Germinal center (tissue), 1 donor: ENCODE measurements around the gene RELCH.

Source experiments
- DNase-seq: peaks from one replicate; pipeline ENCODE4 v3.0.0; 2012; ENCODE audit warnings: mixed read lengths, low spot score

Gene RELCH

GRCh38 chr18:62321201-62321600 lies 134.1 kb downstream of the RELCH start:
- no peak for DNase-seq

- DNase-seq: no peak
These were observed 136.6 kb downstream of the RELCH start for GRCh38 chr18:62323483-62324180.

- no peak for DNase-seq
These were observed 137.2 kb downstream of the RELCH start for GRCh38 chr18:62324181-62324828.

- DNase-seq: peak; percentile 85
These were observed 138.1 kb downstream of the RELCH start, which contains the start of gene TNFRSF11A for GRCh38 chr18:62324917-62325805. TSS of gene TNFRSF11A (plus strand) at chr18:62325310. CDS start at chr18:62325353, 43 bp downstream.

- DNase-seq: peak; percentile 17
These were observed 139.0 kb downstream of the RELCH start for GRCh38 chr18:62325806-62326645.

- no peak for DNase-seq
These were observed 139.7 kb downstream of the RELCH start for GRCh38 chr18:62326646-62327348.

- DNase-seq: no peak
These were observed 140.9 kb downstream of the RELCH start for GRCh38 chr18:62327977-62328376.

GRCh38 chr18:62328586-62329525 lies 141.8 kb downstream of the RELCH start:
- DNase-seq: no peak

- DNase-seq: no peak
These were observed 142.8 kb downstream of the RELCH start for GRCh38 chr18:62329691-62330454.

- no peak for DNase-seq
These were observed 143.6 kb downstream of the RELCH start for GRCh38 chr18:62330650-62331049.

GRCh38 chr18:62331581-62332356 lies 144.7 kb downstream of the RELCH start:
- no peak for DNase-seq

- no peak for DNase-seq
These were observed 145.4 kb downstream of the RELCH start for GRCh38 chr18:62332431-62332830.

GRCh38 chr18:62332964-62333695 lies 146.1 kb downstream of the RELCH start:
- no peak for DNase-seq

GRCh38 chr18:62334120-62334519 lies 147.1 kb downstream of the RELCH start:
- DNase-seq: no peak

- DNase-seq: no peak
These were observed 148.4 kb downstream of the RELCH start for GRCh38 chr18:62335494-62335893.

GRCh38 chr18:62336618-62337017 lies 149.6 kb downstream of the RELCH start:
- no peak for DNase-seq

GRCh38 chr18:62337336-62337735 lies 150.3 kb downstream of the RELCH start:
- no peak for DNase-seq
